Mesenchymal stem cell (in vitro differentiated cells and primary cell): Measurements from ENCODE around the gene COBLL1.
A peak's percentile ranks its signal among the peaks of the same experiment; 100 is the strongest.

ENCODE experiments used
- DNase-seq: peaks from one replicate; pipeline ENCODE4 v3.0.0-alpha.2; 2013
- H2AFZ ChIP-seq: one replicate; pipeline ENCODE4 v1.6.1; 2013; ENCODE audit warnings: low read depth, mild to moderate bottlenecking, control low read depth, inconsistent platforms, low read length, moderate library complexity
- H2AK5ac ChIP-seq: 2 replicates; pipeline ENCODE4 v1.6.1; 2013; ENCODE audit warnings: low read length, moderate library complexity, mild to moderate bottlenecking, inconsistent platforms; ENCODE audit not compliant: severe bottlenecking
- H2BK120ac ChIP-seq: one replicate; pipeline ENCODE4 v1.6.1; 2013; ENCODE audit warnings: low read depth, mild to moderate bottlenecking, inconsistent platforms, low read length, moderate library complexity
- H2BK12ac ChIP-seq, 2 experiments: one replicate each; pipeline ENCODE4 v1.6.1; 2013; ENCODE audit warnings: inconsistent platforms in 2 of 2, low read length in 2 of 2, mild to moderate bottlenecking in 2 of 2, moderate library complexity in 2 of 2, control low read depth in 1 of 2
- H2BK15ac ChIP-seq: one replicate; pipeline ENCODE4 v1.6.1; 2013; ENCODE audit warnings: mild to moderate bottlenecking, low read depth, inconsistent platforms; ENCODE audit not compliant: poor library complexity, severe bottlenecking
- H2BK5ac ChIP-seq: 2 replicates; pipeline ENCODE4 v1.6.1; 2013; ENCODE audit warnings: low read depth, mild to moderate bottlenecking, low read length, control low read depth, inconsistent platforms; ENCODE audit not compliant: poor library complexity, severe bottlenecking
- H3K14ac ChIP-seq, 2 experiments: one replicate each; pipeline ENCODE4 v1.6.1; 2013; ENCODE audit warnings: inconsistent platforms in 2 of 2, low read length in 2 of 2, control low read depth in 1 of 2, mild to moderate bottlenecking in 1 of 2, moderate library complexity in 1 of 2
- H3K18ac ChIP-seq, 2 experiments: one replicate each; pipeline ENCODE4 v1.6.1; 2013; ENCODE audit warnings: inconsistent platforms in 2 of 2, low read length in 2 of 2, control low read depth in 1 of 2, low read depth in 1 of 2, mild to moderate bottlenecking in 1 of 2
- H3K23ac ChIP-seq, 2 experiments: one replicate each; pipeline ENCODE4 v1.6.1; 2013; ENCODE audit warnings: inconsistent platforms in 2 of 2, low read length in 2 of 2, mild to moderate bottlenecking in 2 of 2, moderate library complexity in 2 of 2, control low read depth in 1 of 2
- H3K27ac ChIP-seq: 2 replicates; pipeline ENCODE4 v1.5.1; 2013; ENCODE audit warnings: mild to moderate bottlenecking, moderate library complexity, low read length, control low read depth, inconsistent platforms; ENCODE audit not compliant: poor library complexity, severe bottlenecking
- H3K27me3 ChIP-seq, 2 experiments: 2 replicates each; pipeline versions ENCODE4 v1.6.1 to v1.7.0; 2013; ENCODE audit warnings: low read length in 2 of 2, mild to moderate bottlenecking in 2 of 2, moderate library complexity in 2 of 2, control low read depth in 1 of 2, inconsistent platforms in 1 of 2; ENCODE audit not compliant: control insufficient read depth in 1 of 2, insufficient read depth in 1 of 2
- H3K36me3 ChIP-seq, 2 experiments: 2 replicates each; pipeline versions ENCODE4 v1.6.1 to v1.7.0; 2013; ENCODE audit warnings: low read length in 2 of 2, control low read depth in 1 of 2, inconsistent platforms in 1 of 2, low read depth in 1 of 2, mild to moderate bottlenecking in 1 of 2; ENCODE audit not compliant: insufficient read depth in 2 of 2, control insufficient read depth in 1 of 2
- H3K4ac ChIP-seq, 2 experiments: one replicate each; pipeline ENCODE4 v1.6.1; 2013; ENCODE audit warnings: inconsistent platforms in 2 of 2, low read length in 2 of 2, mild to moderate bottlenecking in 2 of 2, moderate library complexity in 2 of 2, control low read depth in 1 of 2, low read depth in 1 of 2
- H3K4me1 ChIP-seq: 2 replicates; pipeline ENCODE4 v1.6.1; 2013; ENCODE audit warnings: low read depth, low read length, control low read depth; ENCODE audit not compliant: control insufficient read depth, insufficient read depth
- H3K4me2 ChIP-seq: 2 replicates; pipeline ENCODE4 v1.6.1; 2013; ENCODE audit warnings: low read length, mild to moderate bottlenecking, inconsistent platforms; ENCODE audit not compliant: poor library complexity, severe bottlenecking
- H3K4me3 ChIP-seq, 2 experiments: 2 replicates each; pipeline versions ENCODE4 v1.5.1 to v1.7.0; 2013; ENCODE audit warnings: low read length in 2 of 2, mild to moderate bottlenecking in 2 of 2, control low read depth in 1 of 2, low read depth in 1 of 2; ENCODE audit not compliant: insufficient read depth in 1 of 2
- H3K79me1 ChIP-seq: replicated peaks from 2 replicates; pipeline ENCODE4 v1.6.1; 2013; ENCODE audit warnings: mild to moderate bottlenecking, control low read depth, low read length, inconsistent platforms; ENCODE audit not compliant: poor library complexity, severe bottlenecking
- H3K9ac ChIP-seq: 2 replicates; pipeline ENCODE4 v1.7.0; 2013; ENCODE audit warnings: mild to moderate bottlenecking, low read length, moderate library complexity
- H3K9me3 ChIP-seq: 2 replicates; pipeline ENCODE4 v1.7.0; 2013; ENCODE audit warnings: mild to moderate bottlenecking, low read length; ENCODE audit not compliant: control insufficient read depth
- H4K8ac ChIP-seq: one replicate; pipeline ENCODE4 v1.6.1; 2013; ENCODE audit warnings: inconsistent platforms, mild to moderate bottlenecking, low read length, moderate library complexity
- H4K91ac ChIP-seq: one replicate; pipeline ENCODE4 v1.6.1; 2013; ENCODE audit warnings: mild to moderate bottlenecking, low read length, inconsistent platforms
- WGBS: methylation state at CpG from one replicate; pipeline ENCODE4 v1.1.7; 2013; ENCODE audit warnings: mixed read lengths; 5-methylcytosine and 5-hydroxymethylcytosine counted together

COBLL1 gene

DNA sequence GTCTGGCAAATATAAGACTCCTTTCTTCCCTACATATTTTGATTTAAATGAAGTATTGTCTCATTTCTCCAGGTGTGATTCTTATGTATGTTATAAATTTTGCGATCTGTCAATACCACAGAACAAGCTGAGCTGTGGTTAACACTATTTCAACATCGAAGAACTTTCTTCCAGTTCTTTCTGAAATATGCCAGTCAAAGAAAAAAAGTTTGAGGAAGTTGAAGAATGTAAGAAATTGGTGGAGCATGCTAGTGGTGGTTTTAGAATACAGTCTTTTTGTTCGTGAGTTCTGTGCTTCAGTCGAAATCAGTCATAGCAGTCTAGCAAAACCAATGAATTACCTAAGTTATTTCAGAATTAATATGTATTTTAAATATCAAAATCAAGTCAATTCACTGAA lies 8.6 kb upstream of the COBLL1 start:
- no peak overlapping the region for H3K18ac ChIP-seq
- no peak overlapping the region for H2AFZ ChIP-seq
- H2BK15ac ChIP-seq: no peak overlapping the region
- no peak overlapping the region for H2AK5ac ChIP-seq
- H3K9ac ChIP-seq: no peak overlapping the region
- DNase-seq: no peak
- H3K4me2 ChIP-seq: no peak overlapping the region
- no peaks in the 10 kb centered on the region for H3K36me3 ChIP-seq
- no peaks in the 10 kb centered on the region for H3K4me1 ChIP-seq
- H2BK5ac ChIP-seq: no peak overlapping the region
- H3K14ac ChIP-seq: no peak overlapping the region
- H3K9me3 ChIP-seq: no peaks in the 10 kb centered on the region
- H3K27me3 ChIP-seq: no peaks in the 10 kb centered on the region
- H3K4ac ChIP-seq: no peak overlapping the region
- no peak overlapping the region for H4K91ac ChIP-seq
- H2BK120ac ChIP-seq: no peak overlapping the region
- no peak overlapping the region for H4K8ac ChIP-seq
- no peak overlapping the region for H3K23ac ChIP-seq
- no peaks in the 10 kb centered on the region for H3K79me1 ChIP-seq
- H3K4me3 ChIP-seq: no peak overlapping the region
- no peak overlapping the region for H3K27ac ChIP-seq
- no peak overlapping the region for H2BK12ac ChIP-seq
- 100% methylated on average over 2 of the region's 4 CpGs for WGBS

DNA sequence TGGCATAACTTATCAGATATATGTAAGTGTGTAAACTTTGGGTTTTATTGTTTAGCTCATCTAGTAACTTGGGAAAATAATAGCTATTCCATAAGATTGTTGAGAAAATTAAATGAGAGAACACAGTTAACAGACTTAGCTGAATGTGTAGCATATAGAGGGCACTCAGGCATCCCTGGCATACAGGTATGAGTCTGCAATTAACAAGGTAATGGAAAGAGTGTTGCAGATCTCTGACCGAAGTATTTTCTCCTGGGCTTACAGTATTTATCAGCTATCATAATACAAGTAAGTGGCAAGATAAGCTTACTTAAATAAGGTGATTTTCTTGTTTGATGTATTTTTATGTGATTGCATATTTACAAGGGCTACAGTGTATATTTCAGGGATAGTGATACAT lies 7.9 kb upstream of the COBLL1 start:
- no peak overlapping the region for H3K4me2 ChIP-seq
- H3K9ac ChIP-seq: no peak overlapping the region
- H2BK15ac ChIP-seq: no peak overlapping the region
- no peaks in the 10 kb centered on the region for H3K9me3 ChIP-seq
- H3K4ac ChIP-seq: no peak overlapping the region
- H3K18ac ChIP-seq: no peak overlapping the region
- H3K36me3 ChIP-seq: no peaks in the 10 kb centered on the region
- DNase-seq: no peak
- no peak overlapping the region for H2BK12ac ChIP-seq
- H3K79me1 ChIP-seq: no peaks in the 10 kb centered on the region
- H2AK5ac ChIP-seq: no peak overlapping the region
- H2BK5ac ChIP-seq: no peak overlapping the region
- H2AFZ ChIP-seq: no peak overlapping the region
- no peak overlapping the region for H4K91ac ChIP-seq
- no peak overlapping the region for H3K27ac ChIP-seq
- H4K8ac ChIP-seq: no peak overlapping the region
- no peaks in the 10 kb centered on the region for H3K27me3 ChIP-seq
- H2BK120ac ChIP-seq: no peak overlapping the region
- H3K4me3 ChIP-seq: no peak overlapping the region
- WGBS: no CpG with 5 or more reads among the region's 1 CpG
- H3K4me1 ChIP-seq: no peaks in the 10 kb centered on the region
- H3K14ac ChIP-seq: no peak overlapping the region
- H3K23ac ChIP-seq: no peak overlapping the region

DNA sequence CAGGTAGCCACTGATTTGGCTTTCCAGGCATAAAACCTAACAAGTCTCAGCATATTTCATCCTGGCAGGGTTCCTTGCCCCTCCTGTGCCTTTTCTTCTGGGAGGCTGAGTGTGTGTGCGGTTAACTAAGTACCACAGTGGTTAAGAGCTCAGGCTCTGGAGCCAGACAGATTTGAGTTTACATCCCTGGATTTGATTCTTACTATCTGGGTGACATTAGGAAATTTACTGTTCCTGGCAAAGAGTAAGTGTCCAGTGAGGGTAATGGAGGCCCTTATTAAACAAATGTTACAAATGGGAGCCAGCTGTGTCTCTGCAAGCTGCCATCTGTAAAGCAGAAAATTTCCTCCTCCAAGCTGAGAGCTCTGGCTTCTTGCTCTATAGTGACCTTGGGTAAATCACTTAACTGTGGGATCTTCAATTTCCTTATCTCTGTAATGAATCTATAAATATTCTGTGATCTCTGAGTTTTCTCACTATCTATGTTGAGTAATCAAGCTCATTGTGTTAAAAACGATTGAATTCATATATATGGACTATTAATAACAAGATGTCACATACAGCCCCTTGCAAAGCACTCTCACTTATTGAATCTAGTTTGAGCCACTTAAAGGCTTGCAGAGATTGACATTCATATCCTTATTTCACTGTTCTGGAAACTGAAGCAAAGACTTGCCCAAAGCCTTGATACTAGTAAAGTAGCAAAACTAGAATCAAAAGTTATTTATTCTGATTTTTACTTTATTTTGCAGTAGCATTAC lies 6.5 kb upstream of the COBLL1 start:
- no peak overlapping the region for H2BK5ac ChIP-seq
- no peaks in the 10 kb centered on the region for H3K36me3 ChIP-seq
- H2AK5ac ChIP-seq: no peak overlapping the region
- DNase-seq: peak; percentile 16
- no peaks in the 10 kb centered on the region for H3K4me1 ChIP-seq
- H3K79me1 ChIP-seq: no peaks in the 10 kb centered on the region
- H3K14ac ChIP-seq: no peak overlapping the region
- no peak overlapping the region for H3K27ac ChIP-seq
- no peak overlapping the region for H3K4me2 ChIP-seq
- no peak overlapping the region for H2BK12ac ChIP-seq
- WGBS: 92% methylated on average over 1 of the region's 2 CpGs
- H3K9me3 ChIP-seq: no peaks in the 10 kb centered on the region
- no peak overlapping the region for H2AFZ ChIP-seq
- H3K4ac ChIP-seq: no peak overlapping the region
- no peak overlapping the region for H3K23ac ChIP-seq
- no peak overlapping the region for H3K9ac ChIP-seq
- H3K4me3 ChIP-seq: no peak overlapping the region
- H2BK120ac ChIP-seq: no peak overlapping the region
- no peak overlapping the region for H2BK15ac ChIP-seq
- no peaks in the 10 kb centered on the region for H3K27me3 ChIP-seq
- no peak overlapping the region for H4K8ac ChIP-seq
- no peak overlapping the region for H4K91ac ChIP-seq
- H3K18ac ChIP-seq: no peak overlapping the region

DNA sequence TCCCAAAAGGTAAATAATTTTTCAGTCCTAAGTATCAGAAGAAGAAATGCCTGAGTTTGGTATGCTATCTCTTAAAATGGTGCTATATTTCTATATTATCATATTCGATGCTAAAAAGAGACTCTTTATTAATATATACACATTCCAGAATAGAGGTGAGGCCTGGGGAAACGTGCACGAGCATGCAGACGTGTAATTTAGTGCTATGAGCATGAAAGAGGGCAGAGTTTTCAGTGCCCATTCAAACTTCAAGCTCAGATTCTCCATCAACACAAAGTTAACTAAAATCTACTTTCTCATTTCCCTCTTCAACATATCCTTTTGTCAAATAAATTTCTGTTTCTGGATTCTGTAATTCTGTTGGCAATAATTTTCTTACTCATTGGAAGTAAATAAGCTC lies 5.7 kb upstream of the COBLL1 start:
- no peak overlapping the region for H2BK120ac ChIP-seq
- H3K4me1 ChIP-seq: no peaks in the 10 kb centered on the region
- no peak overlapping the region for H3K4me2 ChIP-seq
- no peak overlapping the region for H4K8ac ChIP-seq
- H2BK5ac ChIP-seq: no peak overlapping the region
- no peak overlapping the region for H2AFZ ChIP-seq
- no peak overlapping the region for H3K9ac ChIP-seq
- H3K36me3 ChIP-seq: no peaks in the 10 kb centered on the region
- H3K79me1 ChIP-seq: no peaks in the 10 kb centered on the region
- no peak overlapping the region for H2BK12ac ChIP-seq
- H3K14ac ChIP-seq: no peak overlapping the region
- H3K27me3 ChIP-seq: no peaks in the 10 kb centered on the region
- no peak overlapping the region for H3K27ac ChIP-seq
- no peak overlapping the region for H3K18ac ChIP-seq
- no peak overlapping the region for H4K91ac ChIP-seq
- no peak for DNase-seq
- H3K23ac ChIP-seq: no peak overlapping the region
- H3K4ac ChIP-seq: no peak overlapping the region
- 95% methylated on average over 3 of the region's 4 CpGs for WGBS
- H2AK5ac ChIP-seq: no peak overlapping the region
- no peak overlapping the region for H2BK15ac ChIP-seq
- no peaks in the 10 kb centered on the region for H3K9me3 ChIP-seq
- no peak overlapping the region for H3K4me3 ChIP-seq
